Neural cell (in vitro differentiated cells): Measurements from ENCODE around the gene APH1B.

Experiments used
- CTCF ChIP-seq: fragments of 450-650 bp; IDR thresholded peaks from 2 replicates; pipeline ENCODE4 v1.5.1; 2014; ENCODE audit warnings: antibody characterized with exemption, mild to moderate bottlenecking, moderate library complexity; ENCODE audit not compliant: poor library complexity, severe bottlenecking
- EP300 ChIP-seq: fragments of 450-650 bp; conservative IDR thresholded peaks from 2 replicates; pipeline ENCODE4 v1.6.1; 2014; ENCODE audit warnings: antibody characterized with exemption, mild to moderate bottlenecking, moderate library complexity; ENCODE audit not compliant: poor library complexity, severe bottlenecking
- EZH2 ChIP-seq: fragments of 200-600, 300-800 bp; shearing (Covaris generic), sonication (generic); IDR thresholded peaks from 2 replicates; pipeline ENCODE4 v1.6.1; 2014; ENCODE audit warnings: antibody characterized with exemption, low read length, borderline replicate concordance, mild to moderate bottlenecking; ENCODE audit not compliant: insufficient read depth, poor library complexity, severe bottlenecking
- POLR2AphosphoS5 ChIP-seq: IDR thresholded peaks from 2 replicates; pipeline ENCODE4 v1.6.1; 2012
- RAD21 ChIP-seq: fragments of 450-650 bp; conservative IDR thresholded peaks from 2 replicates; pipeline ENCODE4 v1.6.1; 2014; ENCODE audit warnings: antibody characterized with exemption, mild to moderate bottlenecking, moderate library complexity
- SMC3 ChIP-seq: fragments of 450-650 bp; conservative IDR thresholded peaks from 2 replicates; pipeline ENCODE4 v1.6.1; 2014; ENCODE audit warnings: antibody characterized with exemption, mild to moderate bottlenecking, moderate library complexity; ENCODE audit not compliant: poor library complexity
- TF ChIP-seq, protein P1 (sequence below): IDR thresholded peaks from 2 replicates; pipeline ENCODE4 v1.6.1; 2012; ENCODE audit warnings: borderline replicate concordance

DNA sequence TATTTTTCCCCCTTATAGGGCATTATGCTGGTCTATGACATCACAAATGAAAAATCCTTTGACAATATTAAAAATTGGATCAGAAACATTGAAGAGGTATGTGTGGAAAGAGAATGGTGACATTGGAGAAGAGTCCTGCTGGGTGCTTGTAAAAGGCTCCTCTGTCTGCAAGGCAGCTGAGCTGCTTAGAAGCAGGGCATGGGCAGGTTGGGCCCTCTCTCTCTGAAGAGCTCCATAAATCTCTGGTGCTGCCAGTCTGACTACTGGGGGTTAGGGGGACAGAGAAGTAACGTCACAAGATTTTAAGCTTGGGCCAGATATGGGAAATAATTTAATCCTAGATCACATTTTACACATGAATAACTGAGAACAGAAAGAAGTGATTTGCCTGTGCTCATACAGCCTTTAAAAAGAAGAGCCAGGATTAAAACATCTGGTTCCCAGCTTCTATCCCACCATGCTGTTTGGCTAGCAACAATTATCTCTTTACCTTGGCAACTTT is 21.9 kb upstream of the APH1B start:
- no peak for TF ChIP-seq CTCF
- no peak for TF ChIP-seq POLR2AphosphoS5
- TF ChIP-seq EZH2 = no peak
- TF ChIP-seq SMC3 = no peak
- no peak for TF ChIP-seq EP300
- TF ChIP-seq, protein P1, sequence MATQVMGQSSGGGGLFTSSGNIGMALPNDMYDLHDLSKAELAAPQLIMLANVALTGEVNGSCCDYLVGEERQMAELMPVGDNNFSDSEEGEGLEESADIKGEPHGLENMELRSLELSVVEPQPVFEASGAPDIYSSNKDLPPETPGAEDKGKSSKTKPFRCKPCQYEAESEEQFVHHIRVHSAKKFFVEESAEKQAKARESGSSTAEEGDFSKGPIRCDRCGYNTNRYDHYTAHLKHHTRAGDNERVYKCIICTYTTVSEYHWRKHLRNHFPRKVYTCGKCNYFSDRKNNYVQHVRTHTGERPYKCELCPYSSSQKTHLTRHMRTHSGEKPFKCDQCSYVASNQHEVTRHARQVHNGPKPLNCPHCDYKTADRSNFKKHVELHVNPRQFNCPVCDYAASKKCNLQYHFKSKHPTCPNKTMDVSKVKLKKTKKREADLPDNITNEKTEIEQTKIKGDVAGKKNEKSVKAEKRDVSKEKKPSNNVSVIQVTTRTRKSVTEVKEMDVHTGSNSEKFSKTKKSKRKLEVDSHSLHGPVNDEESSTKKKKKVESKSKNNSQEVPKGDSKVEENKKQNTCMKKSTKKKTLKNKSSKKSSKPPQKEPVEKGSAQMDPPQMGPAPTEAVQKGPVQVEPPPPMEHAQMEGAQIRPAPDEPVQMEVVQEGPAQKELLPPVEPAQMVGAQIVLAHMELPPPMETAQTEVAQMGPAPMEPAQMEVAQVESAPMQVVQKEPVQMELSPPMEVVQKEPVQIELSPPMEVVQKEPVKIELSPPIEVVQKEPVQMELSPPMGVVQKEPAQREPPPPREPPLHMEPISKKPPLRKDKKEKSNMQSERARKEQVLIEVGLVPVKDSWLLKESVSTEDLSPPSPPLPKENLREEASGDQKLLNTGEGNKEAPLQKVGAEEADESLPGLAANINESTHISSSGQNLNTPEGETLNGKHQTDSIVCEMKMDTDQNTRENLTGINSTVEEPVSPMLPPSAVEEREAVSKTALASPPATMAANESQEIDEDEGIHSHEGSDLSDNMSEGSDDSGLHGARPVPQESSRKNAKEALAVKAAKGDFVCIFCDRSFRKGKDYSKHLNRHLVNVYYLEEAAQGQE = no peak
- no peak for TF ChIP-seq RAD21
